H1 (cell line): ENCODE data around the gene UMOD. TPM values are rescaled to one million over a fixed set of nuclear protein-coding genes. Genes with fewer than 3 reads are reported as not detected.

Source experiments
- CTCF ChIA-PET: fragments of 300-600 bp; sonication (Branson Sonifier 250); formaldehyde crosslinking; loops from one replicate; lab custom pipeline; 2021; ENCODE audit not compliant: partially characterized antibody; lab: Charles Lee
- POLR2A ChIA-PET: fragments of 300-600 bp; sonication (Branson Sonifier 250); formaldehyde crosslinking; loops from one replicate; lab custom pipeline; 2021; ENCODE audit warnings: inconsistent platforms; ENCODE audit not compliant: partially characterized antibody; lab: Charles Lee
- DNase-seq, 2 experiments: peaks; one replicate each; pipeline versions ENCODE4 v3.0.0 to v3.0.0-alpha.2; 2010 to 2022; ENCODE audit warnings: low spot score in 2 of 2, low read depth in 1 of 2, mixed read lengths in 1 of 2
- FAIRE-seq: peaks from 2 replicates; lab custom pipeline; 2011; peaks lifted over from hg19 to GRCh38; lab: Jason Lieb, UNC
- H2AFZ ChIP-seq: 2 replicates; pipeline ENCODE4 v1.8.1; 2012; ENCODE audit warnings: low read length, inconsistent platforms
- H2AK5ac ChIP-seq: 2 replicates; pipeline ENCODE4 v1.6.1; 2013; ENCODE audit warnings: low read depth, low read length
- H2BK120ac ChIP-seq: replicated peaks from 2 replicates; pipeline ENCODE3; 2013; ENCODE audit warnings: low read depth, low read length, inconsistent platforms
- H2BK12ac ChIP-seq: 2 replicates; pipeline ENCODE4 v1.6.1; 2013; ENCODE audit warnings: low read depth, low read length
- H2BK15ac ChIP-seq: 2 replicates; pipeline ENCODE4 v1.6.1; 2013; ENCODE audit warnings: low read length
- H2BK20ac ChIP-seq: 2 replicates; pipeline ENCODE4 v1.6.1; 2013; ENCODE audit warnings: low read length
- H2BK5ac ChIP-seq: 2 replicates; pipeline ENCODE4 v1.6.1; 2013; ENCODE audit warnings: low read depth, low read length
- H3K14ac ChIP-seq: 2 replicates; pipeline ENCODE4 v1.6.1; 2013; ENCODE audit warnings: inconsistent platforms; ENCODE audit not compliant: insufficient read length
- H3K18ac ChIP-seq: 2 replicates; pipeline ENCODE4 v1.6.1; 2013; ENCODE audit warnings: low read length; ENCODE audit errors: extremely low read depth
- H3K23ac ChIP-seq: 2 replicates; pipeline ENCODE4 v1.6.1; 2013; ENCODE audit warnings: inconsistent platforms; ENCODE audit not compliant: insufficient read length
- H3K23me2 ChIP-seq: 2 replicates; pipeline ENCODE4 v1.6.1; 2013; ENCODE audit warnings: low read depth, low read length
- H3K27ac ChIP-seq: 2 replicates; pipeline ENCODE4 v1.6.1; 2011; ENCODE audit warnings: low read depth, low read length, inconsistent platforms
- H3K27me3 ChIP-seq, 4 experiments: replicated peaks in 1 of 4; 1 replicate in 1 of 4; 2 replicates in 3 of 4; pipeline versions ENCODE4 v1.6.1 to v1.8.1; 2011 to 2013; ENCODE audit warnings: low read length in 3 of 4, mild to moderate bottlenecking in 3 of 4, inconsistent platforms in 2 of 4, mixed read lengths in 2 of 4, moderate library complexity in 1 of 4; ENCODE audit not compliant: control insufficient read depth in 3 of 4, insufficient read depth in 3 of 4; ENCODE audit errors: extremely low read depth in 1 of 4
- H3K36me3 ChIP-seq, 4 experiments: 2 replicates each; pipeline versions ENCODE4 v1.6.1 to v1.8.1; 2011 to 2013; ENCODE audit warnings: mild to moderate bottlenecking in 4 of 4, low read length in 3 of 4, moderate library complexity in 2 of 4, control low read depth in 1 of 4, inconsistent platforms in 1 of 4; ENCODE audit not compliant: insufficient read depth in 4 of 4, control insufficient read depth in 2 of 4
- H3K4ac ChIP-seq: replicated peaks from 2 replicates; pipeline ENCODE3; 2013; ENCODE audit warnings: low read length, low read depth, mixed read lengths, inconsistent platforms; ENCODE audit not compliant: insufficient read length
- H3K4me1 ChIP-seq, 4 experiments: replicated peaks in 1 of 4; 1 replicate in 1 of 4; 2 replicates in 3 of 4; pipeline versions ENCODE4 v1.6.1 to v1.8.1; 2011 to 2013; ENCODE audit warnings: low read length in 3 of 4, inconsistent platforms in 2 of 4, mixed read lengths in 1 of 4; ENCODE audit not compliant: insufficient read depth in 4 of 4, control insufficient read depth in 3 of 4
- H3K4me2 ChIP-seq, 2 experiments: 2 replicates each; pipeline versions ENCODE4 v1.6.1 to v1.8.1; 2011 to 2013; ENCODE audit warnings: low read depth in 2 of 2, low read length in 2 of 2, control low read depth in 1 of 2, inconsistent platforms in 1 of 2, mild to moderate bottlenecking in 1 of 2; ENCODE audit not compliant: insufficient read depth in 1 of 2
- H3K4me3 ChIP-seq, 4 experiments: fragments of 200-600, 300-600 bp in 1 of 4; sonication (generic), shearing (Covaris generic), sonication (Bioruptor Twin) in 1 of 4; 2 replicates each; pipeline versions ENCODE4 v1.5.1 to v1.8.1; 2011 to 2016; ENCODE audit warnings: low read length in 4 of 4, low read depth in 3 of 4, control low read depth in 2 of 4, inconsistent platforms in 2 of 4, mild to moderate bottlenecking in 2 of 4, mixed read lengths in 1 of 4, moderate library complexity in 1 of 4; ENCODE audit not compliant: insufficient read depth in 2 of 4; ENCODE audit errors: extremely low read depth in 1 of 4
- H3K56ac ChIP-seq: replicated peaks from 2 replicates; pipeline ENCODE3; 2013; ENCODE audit warnings: low read depth, mild to moderate bottlenecking, mixed read lengths, low read length, inconsistent platforms; ENCODE audit not compliant: insufficient read length
- H3K79me1 ChIP-seq: 2 replicates; pipeline ENCODE4 v1.6.1; 2013; ENCODE audit warnings: low read depth, low read length, control low read depth
- H3K79me2 ChIP-seq, 2 experiments: 2 replicates each; pipeline versions ENCODE4 v1.6.1 to v1.8.1; 2012 to 2013; ENCODE audit warnings: low read length in 2 of 2, mild to moderate bottlenecking in 2 of 2, inconsistent platforms in 1 of 2; ENCODE audit not compliant: insufficient read depth in 2 of 2, control insufficient read depth in 1 of 2
- H3K9ac ChIP-seq, 4 experiments: replicated peaks in 1 of 4; 1 replicate in 1 of 4; 2 replicates in 3 of 4; pipeline versions ENCODE4 v1.6.1 to v1.8.1; 2011 to 2013; ENCODE audit warnings: low read depth in 3 of 4, low read length in 3 of 4, control low read depth in 2 of 4, mild to moderate bottlenecking in 2 of 4, moderate library complexity in 2 of 4, inconsistent platforms in 1 of 4; ENCODE audit errors: extremely low read depth in 1 of 4
- H3K9me3 ChIP-seq, 2 experiments: 2 replicates each; pipeline versions ENCODE4 v1.6.1 to v1.8.1; 2012 to 2013; ENCODE audit warnings: mild to moderate bottlenecking in 2 of 2, moderate library complexity in 2 of 2, control low read depth in 1 of 2, inconsistent platforms in 1 of 2, low read depth in 1 of 2, low read length in 1 of 2, mixed read lengths in 1 of 2; ENCODE audit not compliant: insufficient read depth in 2 of 2
- H4K20me1 ChIP-seq, 2 experiments: replicated peaks in 1 of 2; 2 replicates each; pipeline versions ENCODE3 to v1.8.1; 2011 to 2013; ENCODE audit warnings: inconsistent platforms in 2 of 2, low read length in 2 of 2, mild to moderate bottlenecking in 1 of 2; ENCODE audit not compliant: insufficient read depth in 2 of 2, control insufficient read depth in 1 of 2
- H4K5ac ChIP-seq: 2 replicates; pipeline ENCODE4 v1.6.1; 2013; ENCODE audit warnings: low read length, low read depth, mixed read lengths, inconsistent platforms; ENCODE audit not compliant: insufficient read length
- H4K8ac ChIP-seq: 2 replicates; pipeline ENCODE4 v1.8.0; 2013; ENCODE audit warnings: mild to moderate bottlenecking, moderate library complexity, low read length, inconsistent platforms; ENCODE audit not compliant: insufficient read depth; ENCODE audit errors: extremely low read depth
- H4K91ac ChIP-seq: replicated peaks from 2 replicates; pipeline ENCODE3; 2013; ENCODE audit warnings: low read length, mixed read lengths, inconsistent platforms; ENCODE audit not compliant: insufficient read length
- EGR1 ChIP-seq: IDR thresholded peaks from 2 replicates; pipeline ENCODE4 v1.6.1; 2011; ENCODE audit warnings: low read depth, low read length, borderline replicate concordance
- JUND ChIP-seq: IDR thresholded peaks from 2 replicates; pipeline ENCODE4 v1.6.1; 2011; ENCODE audit warnings: mild to moderate bottlenecking, improper control_type of control experiment, low read length
- WGBS, 2 experiments: shearing (Covaris generic) in 1 of 2; methylation state at CpG; one replicate each; pipeline versions ENCODE4 v1.1.6 to v1.1.7; 2013 to 2015; ENCODE audit warnings: low lambda C conversion rate in 2 of 2, mixed read lengths in 2 of 2, inconsistent platforms in 1 of 2, low coverage in 1 of 2, missing lambda C conversion rate in 1 of 2; ENCODE audit not compliant: insufficient replicate concordance in 2 of 2, insufficient coverage in 1 of 2, insufficient read length in 1 of 2; ENCODE audit errors: extremely low coverage in 1 of 2, missing lambda C conversion rate in 1 of 2; 5-methylcytosine and 5-hydroxymethylcytosine counted together
- polyA plus RNA-seq, 7 experiments: library from polyadenylated mRNA; depleted of rRNA in 3 of 7; stranded (reverse) in 5 of 7; unstranded in 2 of 7; fragments of >200 nt in 5 of 7; fragments of 200-250 nt in 2 of 7; gene quantifications; 1 replicate in 5 of 7; 2 replicates in 1 of 7; 4 replicates in 1 of 7; pipeline versions ENCODE4 v1.2.1 to v1.2.3, GENCODE V29; 2011 to 2013; ENCODE audit warnings: missing spikeins in 2 of 7, mixed read lengths in 2 of 7
- total RNA-seq: library from RNA; stranded (reverse); fragmentation: NEBNext Ultra II Directional; extraction: Animal tissue kit (Norgen Biotek cat#: 25700); gene quantifications from 2 replicates; pipeline ENCODE4 v1.2.1, GENCODE V29; 2021
- TF ChIP-seq, protein P1 (sequence below): IDR thresholded peaks from 2 replicates; pipeline ENCODE4 v1.6.1; 2012; ENCODE audit warnings: low read length, inconsistent platforms

The UMOD gene
- total and polyA plus RNA-seq, 2 of the 8 experiments (the other 6 are each of a cell fraction or from before 2014, with no cell fraction given) = not detected

- Histone ChIP-seq H3K9ac (no peak overlapping the region), H2BK12ac (no peak overlapping the region), H3K27me3 (no peaks in the 10 kb centered on the region), H3K18ac (no peak overlapping the region), H2BK15ac (no peak overlapping the region), H3K4me1 (no peaks in the 10 kb centered on the region), H3K23me2 (no peaks in the 10 kb centered on the region; the same call in 1 of the 2 replicates), H2BK5ac (no peak overlapping the region), H2AFZ (no peak overlapping the region), H3K14ac (no peak overlapping the region), H3K4ac (no peak overlapping the region), H4K91ac (no peak overlapping the region), H3K4me3 (no peak overlapping the region), H3K23ac (no peak overlapping the region), H4K5ac (no peak overlapping the region), H3K56ac (no peak overlapping the region), H3K79me1 (no peaks in the 10 kb centered on the region), H3K9me3 (no peaks in the 10 kb centered on the region), H2BK20ac (no peak overlapping the region), H4K20me1 (no peaks in the 10 kb centered on the region), H2BK120ac (no peak overlapping the region), H3K79me2 (no peaks in the 10 kb centered on the region), H4K8ac (no peak overlapping the region), H3K4me2 (no peak overlapping the region), H2AK5ac (no peak overlapping the region), H3K27ac (no peak overlapping the region), H3K36me3 (no peaks in the 10 kb centered on the region)
- ChIA-PET POLR2A (no interaction called here), CTCF (interaction anchor here (0.9 to 1.4 kb wide), 5 partner anchors 22 to 415 kb away, joined by 3 to 7 read pairs (median 4); no protein-coding TSS in a partner anchor)
- FAIRE-seq (no peak), DNase-seq (no peak)
- WGBS, 2 experiments = 91% methylated on average over 4 of the region's 4 CpGs; no CpG with 5 or more reads in 1 of the 2 experiments
- TF ChIP-seq, protein P1, sequence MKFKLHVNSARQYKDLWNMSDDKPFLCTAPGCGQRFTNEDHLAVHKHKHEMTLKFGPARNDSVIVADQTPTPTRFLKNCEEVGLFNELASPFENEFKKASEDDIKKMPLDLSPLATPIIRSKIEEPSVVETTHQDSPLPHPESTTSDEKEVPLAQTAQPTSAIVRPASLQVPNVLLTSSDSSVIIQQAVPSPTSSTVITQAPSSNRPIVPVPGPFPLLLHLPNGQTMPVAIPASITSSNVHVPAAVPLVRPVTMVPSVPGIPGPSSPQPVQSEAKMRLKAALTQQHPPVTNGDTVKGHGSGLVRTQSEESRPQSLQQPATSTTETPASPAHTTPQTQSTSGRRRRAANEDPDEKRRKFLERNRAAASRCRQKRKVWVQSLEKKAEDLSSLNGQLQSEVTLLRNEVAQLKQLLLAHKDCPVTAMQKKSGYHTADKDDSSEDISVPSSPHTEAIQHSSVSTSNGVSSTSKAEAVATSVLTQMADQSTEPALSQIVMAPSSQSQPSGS = no peak
- TF ChIP-seq JUND = no peak
- no peak for TF ChIP-seq EGR1
These were observed 29.8 kb downstream of the UMOD start for GRCh38 chr16:20322696-20323095.
